ENCODE data around the gene LPO.

Gene LPO

DNA sequence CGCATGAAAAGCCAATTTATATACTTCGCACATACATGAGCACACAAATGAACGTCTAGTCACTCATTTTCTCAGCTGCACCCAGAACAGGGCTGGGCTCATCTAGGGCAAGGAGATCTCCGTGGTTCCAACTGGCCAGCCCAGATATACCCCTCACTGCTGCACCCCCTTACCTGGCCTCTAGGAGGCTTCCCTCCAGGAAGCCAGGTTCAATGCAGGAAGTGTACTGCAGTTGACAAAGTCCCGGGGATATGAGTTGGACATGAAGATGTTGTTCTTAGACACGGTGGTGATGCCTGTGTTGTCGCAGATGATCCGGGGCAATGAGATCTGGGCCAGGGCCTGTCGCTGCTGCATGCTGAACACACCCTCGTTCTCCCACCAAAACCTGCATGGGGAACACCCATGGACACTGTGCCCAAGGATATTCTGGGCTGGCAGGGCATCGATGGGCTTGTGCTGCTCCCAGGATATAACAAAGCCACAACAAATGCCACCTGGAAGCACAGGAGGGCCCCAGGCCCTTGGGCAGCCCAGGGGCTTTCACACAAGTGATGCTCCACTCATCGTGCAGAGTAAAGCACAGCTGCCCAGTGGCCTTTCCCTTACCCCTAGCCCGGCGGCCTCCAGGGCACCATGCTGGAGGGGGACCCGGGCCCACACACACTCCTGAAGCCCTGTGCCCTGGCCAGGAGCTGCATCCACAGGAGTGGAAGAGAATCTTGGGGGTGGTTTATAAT is 32.3 kb downstream of the LPO start:
- CTCF ChIA-PET: interaction anchor here (0.6 kb wide), 1 partner anchor 175 kb away, joined by 3 read pairs; no protein-coding TSS in a partner anchor
- Mint-ChIP-seq H3K4me3 (no peak overlapping the region), H3K9me3 (no peaks in the 10 kb centered on the region), H3K4me1 (no peaks in the 10 kb centered on the region), H3K36me3 (no peaks in the 10 kb centered on the region), H3K27ac (no peak overlapping the region), H3K27me3 (peaks cover 35% of the 10 kb centered on the region)
- no peak for DNase-seq

DNA sequence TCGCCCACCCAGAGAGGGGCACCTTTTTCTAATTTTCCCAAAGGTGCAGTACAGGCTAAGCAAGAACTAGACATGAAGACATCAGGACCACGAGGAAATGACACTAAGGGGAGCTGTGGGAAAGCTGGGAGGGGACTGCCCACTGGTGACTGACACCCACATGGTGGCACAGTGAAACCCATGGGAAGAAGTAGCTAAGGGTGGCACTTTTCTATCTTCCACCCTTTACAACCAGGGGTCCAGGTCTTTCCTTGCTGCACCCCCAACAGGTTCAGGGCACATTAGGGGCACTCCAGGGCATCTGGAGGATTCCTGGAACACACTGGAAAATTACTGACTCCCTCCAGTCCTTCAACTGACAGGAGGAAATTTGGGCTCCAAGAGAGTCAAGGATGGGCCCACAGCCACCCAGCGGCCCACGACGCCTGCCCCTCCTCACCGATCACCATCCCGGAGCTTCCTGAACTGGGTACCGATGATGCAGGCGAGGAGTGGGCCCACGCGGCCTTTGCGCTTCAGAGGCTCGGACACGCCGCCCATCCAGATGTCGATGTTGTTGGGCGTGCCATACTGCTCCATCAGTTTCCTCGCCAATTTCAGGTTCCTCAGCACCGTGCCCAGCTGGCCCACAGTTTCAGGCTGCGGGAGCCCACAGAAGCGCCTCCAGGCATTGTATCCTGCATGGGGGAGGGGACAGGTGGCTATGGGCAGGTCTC is 33.0 kb downstream of the LPO start:
- Mint-ChIP-seq H3K36me3 (no peaks in the 10 kb centered on the region), H3K27me3 (peaks cover 32% of the 10 kb centered on the region), H3K27ac (no peak overlapping the region), H3K9me3 (no peaks in the 10 kb centered on the region), H3K4me3 (no peak overlapping the region), H3K4me1 (no peaks in the 10 kb centered on the region)
- CTCF ChIA-PET: no interaction called here
- DNase-seq: no peak

DNA sequence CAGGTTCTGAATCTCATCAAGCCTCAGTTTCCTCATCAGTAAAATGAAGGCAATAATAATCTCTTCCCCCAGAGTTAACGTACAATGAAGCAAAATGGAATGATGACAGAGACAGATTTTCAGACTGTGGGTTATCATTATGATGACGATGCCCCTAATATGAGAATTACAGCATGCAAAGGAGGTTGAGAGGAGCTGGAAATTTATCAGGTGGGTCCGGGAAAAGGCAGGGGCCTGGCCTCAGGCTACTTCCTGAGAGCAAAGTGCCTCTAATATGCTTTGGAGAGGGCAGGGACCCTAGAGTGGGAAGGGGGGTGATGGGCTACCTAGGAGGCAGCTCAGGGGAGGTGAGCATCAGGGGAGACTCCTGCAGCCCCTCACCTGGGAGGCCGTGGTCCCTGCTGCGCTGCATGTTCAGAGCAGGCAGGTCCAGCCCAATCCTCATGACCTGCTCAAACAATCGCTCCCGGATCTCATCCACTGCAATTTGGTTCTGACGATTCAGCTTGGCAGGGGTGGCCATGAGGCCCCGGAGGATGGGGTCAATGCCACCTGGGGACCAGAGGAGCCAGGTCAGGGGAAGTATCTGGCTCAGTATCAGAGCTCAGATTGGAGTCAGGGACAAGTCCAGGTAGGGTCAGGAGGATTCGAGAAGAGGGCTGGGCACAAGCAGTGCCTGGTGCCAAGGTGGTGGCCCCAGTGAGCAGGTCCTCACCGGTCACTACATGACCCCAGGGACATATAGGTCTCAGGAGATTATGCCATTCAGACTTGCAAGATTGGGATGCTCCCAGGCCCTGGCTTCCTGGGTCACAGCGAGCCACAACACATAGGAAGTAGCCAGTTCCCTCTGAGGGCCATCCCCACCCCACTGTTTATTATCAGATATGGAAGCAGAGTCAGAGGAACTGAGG is 34.2 kb downstream of the LPO start:
- no peaks in the 10 kb centered on the region for H3K9me3 Mint-ChIP-seq
- no peaks in the 10 kb centered on the region for H3K4me1 Mint-ChIP-seq
- peaks cover 30% of the 10 kb centered on the region for H3K27me3 Mint-ChIP-seq
- CTCF ChIA-PET: no interaction called here
- no peaks in the 10 kb centered on the region for H3K36me3 Mint-ChIP-seq
- DNase-seq: no peak
- no peak overlapping the region for H3K27ac Mint-ChIP-seq
- H3K4me3 Mint-ChIP-seq: no peak overlapping the region

DNA sequence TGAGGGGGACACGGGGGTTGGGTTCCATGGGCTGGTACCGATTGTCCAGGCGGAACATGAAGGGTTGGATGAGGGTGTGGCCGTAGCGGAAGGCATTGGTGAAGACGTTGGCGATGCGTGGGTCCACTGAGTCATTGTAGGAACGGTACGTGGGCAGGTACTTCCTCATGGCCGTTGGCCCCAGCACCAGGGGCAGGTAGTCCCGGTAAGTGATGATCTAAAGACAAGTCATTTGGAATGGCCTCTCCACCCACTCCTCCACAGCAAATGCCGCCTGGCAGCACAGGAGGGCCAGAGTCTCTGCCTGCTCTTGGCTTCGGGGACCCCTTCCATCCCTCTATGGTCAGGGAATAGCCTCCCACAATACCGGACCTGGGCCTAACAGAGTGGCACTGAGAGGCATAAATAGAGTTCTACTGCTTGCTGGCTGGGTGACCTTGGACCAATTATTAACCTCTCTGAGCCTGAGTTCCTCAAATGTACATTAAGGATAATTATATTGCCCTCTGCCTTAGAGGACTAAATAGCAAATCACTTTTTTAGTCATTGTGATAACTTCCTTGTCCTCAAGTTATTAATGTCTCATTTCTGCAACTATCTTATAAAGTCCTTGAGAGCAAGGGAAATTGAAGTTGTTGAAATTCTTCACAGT is 35.2 kb downstream of the LPO start:
- peaks cover 35% of the 10 kb centered on the region for H3K27me3 Mint-ChIP-seq
- no peak overlapping the region for H3K4me3 Mint-ChIP-seq
- no peaks in the 10 kb centered on the region for H3K9me3 Mint-ChIP-seq
- no peak for DNase-seq
- no peak overlapping the region for H3K27ac Mint-ChIP-seq
- H3K4me1 Mint-ChIP-seq: no peaks in the 10 kb centered on the region
- no peaks in the 10 kb centered on the region for H3K36me3 Mint-ChIP-seq
- CTCF ChIA-PET: no interaction called here

DNA sequence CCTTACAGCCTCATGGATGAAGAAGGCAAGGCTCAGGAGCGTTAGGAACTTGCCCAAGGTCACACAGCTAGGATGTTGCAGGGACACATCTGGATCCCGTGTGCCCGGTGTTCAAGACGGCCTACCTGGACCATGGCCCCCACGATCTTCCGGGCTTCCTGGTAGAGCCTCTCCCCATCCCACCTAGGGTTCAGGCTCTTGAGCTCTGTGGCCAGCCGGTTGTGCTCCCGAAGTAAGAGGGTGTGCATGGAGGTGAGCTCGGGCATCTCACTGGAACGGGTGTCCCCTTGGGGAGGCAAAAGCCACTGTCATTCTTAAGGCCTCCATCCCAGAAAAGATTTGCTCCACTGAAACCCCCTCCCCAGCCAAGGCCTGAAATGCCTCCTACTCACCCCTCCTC is 37.0 kb downstream of the LPO start:
- Mint-ChIP-seq H3K27ac (no peak overlapping the region), H3K9me3 (no peaks in the 10 kb centered on the region), H3K4me3 (no peak overlapping the region), H3K27me3 (peaks cover 48% of the 10 kb centered on the region), H3K4me1 (peaks cover 6% of the 10 kb centered on the region), H3K36me3 (no peaks in the 10 kb centered on the region)
- DNase-seq: no peak
- CTCF ChIA-PET: interaction anchor here (0.6 to 1.8 kb wide), 3 partner anchors 142 to 173 kb away, joined by 3 to 7 read pairs (median 6); partner anchors contain the start of gene RNF43

DNA sequence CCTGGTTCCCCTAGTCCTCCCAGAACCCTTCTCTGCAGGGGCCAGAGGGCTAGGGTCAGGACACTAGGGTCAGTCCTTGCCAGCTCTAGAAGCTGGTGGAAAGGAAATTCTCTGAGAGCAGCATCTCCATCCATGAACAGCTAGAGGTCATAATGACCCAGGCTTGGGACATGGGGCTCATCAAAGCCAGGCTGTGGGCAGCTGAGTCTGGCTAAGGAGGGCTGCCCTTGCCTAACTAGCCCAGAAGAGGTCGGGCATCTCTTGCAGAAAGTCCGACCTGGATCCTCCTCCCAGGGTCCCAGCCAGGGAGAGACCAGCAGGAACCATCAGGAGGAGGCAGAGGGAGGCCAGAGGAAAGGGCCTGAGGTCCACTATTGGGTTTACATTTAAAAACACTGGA is 38.0 kb downstream of the LPO start:
- peaks cover 6% of the 10 kb centered on the region for H3K4me1 Mint-ChIP-seq
- no peaks in the 10 kb centered on the region for H3K9me3 Mint-ChIP-seq
- DNase-seq: no peak
- no peak overlapping the region for H3K4me3 Mint-ChIP-seq
- H3K27me3 Mint-ChIP-seq: peaks cover 58% of the 10 kb centered on the region
- H3K36me3 Mint-ChIP-seq: no peaks in the 10 kb centered on the region
- no peak overlapping the region for H3K27ac Mint-ChIP-seq
- CTCF ChIA-PET: interaction anchor here (1.1 to 1.6 kb wide), 3 partner anchors 16 to 172 kb away, joined by 3 to 6 read pairs (median 4); no protein-coding TSS in a partner anchor

DNA sequence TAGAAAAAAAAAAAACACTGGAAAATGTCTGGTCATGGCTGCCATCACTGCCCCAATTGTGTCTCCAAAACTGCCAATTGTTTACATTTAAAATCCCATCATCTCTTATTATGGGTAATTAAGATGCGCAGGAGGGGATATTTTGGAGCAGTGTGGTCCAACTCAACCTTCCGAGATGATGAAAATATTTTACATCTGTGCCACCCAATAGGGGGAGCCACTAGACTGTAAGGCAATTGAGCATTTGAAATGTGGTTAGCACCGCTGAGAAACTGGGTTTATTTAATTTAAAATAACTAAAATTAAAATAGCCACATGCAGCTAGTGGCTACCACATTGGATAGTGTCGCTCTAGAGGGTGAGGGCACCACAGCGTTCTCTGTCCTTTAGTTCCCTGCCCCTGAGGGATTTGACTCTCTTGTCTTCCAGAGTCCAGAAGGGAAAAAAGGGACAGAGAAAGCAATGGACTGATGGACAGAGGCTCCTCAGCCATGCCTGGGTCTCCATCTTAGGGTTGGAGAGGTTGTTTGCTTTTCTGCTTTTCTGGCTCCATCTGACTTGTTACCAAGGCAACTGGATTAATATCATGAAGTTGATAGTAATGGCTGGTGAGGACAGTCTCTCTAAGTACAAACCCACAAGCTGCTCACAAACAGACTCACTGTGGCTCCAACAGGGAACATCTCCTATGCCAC is 38.9 kb downstream of the LPO start:
- CTCF ChIA-PET: interaction anchor here (0.9 to 1.5 kb wide), 4 partner anchors 15 to 162 kb away, joined by 3 to 4 read pairs (median 3); no protein-coding TSS in a partner anchor
- H3K36me3 Mint-ChIP-seq: no peaks in the 10 kb centered on the region
- H3K4me1 Mint-ChIP-seq: peaks cover 6% of the 10 kb centered on the region
- no peak overlapping the region for H3K27ac Mint-ChIP-seq
- peaks cover 61% of the 10 kb centered on the region for H3K27me3 Mint-ChIP-seq
- H3K4me3 Mint-ChIP-seq: no peak overlapping the region
- no peaks in the 10 kb centered on the region for H3K9me3 Mint-ChIP-seq
- DNase-seq: no peak

DNA sequence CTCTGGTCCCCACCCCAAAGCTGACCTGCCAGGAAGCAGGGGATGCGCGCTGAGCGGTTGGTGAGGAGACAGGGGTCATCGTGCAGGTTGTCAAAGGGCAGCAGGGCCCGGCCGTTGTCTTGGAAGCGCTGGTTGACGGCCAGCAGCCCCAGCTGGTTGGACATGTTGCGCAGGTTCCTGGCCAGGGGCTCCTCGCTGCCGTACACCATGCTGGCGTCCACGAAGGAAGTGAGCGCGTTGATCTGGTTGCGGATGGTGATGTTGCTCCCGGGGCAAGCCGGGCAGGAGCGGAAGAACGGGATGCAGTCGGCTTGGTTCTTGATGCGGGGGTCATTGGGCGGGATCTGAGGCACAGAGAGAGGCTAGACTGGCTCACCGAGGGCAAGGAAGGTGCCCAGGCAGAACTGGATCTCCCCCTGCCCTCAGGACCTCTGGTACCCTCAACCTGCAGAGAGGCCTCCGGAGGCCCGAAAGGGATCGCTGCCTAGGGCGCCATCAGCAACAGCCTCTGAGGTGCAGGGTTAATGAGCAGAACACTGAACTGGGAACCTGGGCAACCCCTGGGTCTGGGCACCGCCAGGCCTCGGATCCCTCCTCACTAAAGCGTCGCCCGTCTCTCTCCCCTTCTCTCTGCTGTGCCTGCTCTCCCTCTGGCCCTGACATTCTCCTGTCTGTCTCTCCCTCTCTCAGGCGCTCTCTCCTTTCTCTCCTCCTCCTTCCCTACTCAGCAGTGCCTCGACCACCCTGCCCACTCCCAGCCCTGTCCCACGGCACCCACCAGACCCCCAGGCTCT is 39.6 kb downstream of the LPO start:
- peaks cover 64% of the 10 kb centered on the region for H3K27me3 Mint-ChIP-seq
- H3K4me1 Mint-ChIP-seq: peaks cover 6% of the 10 kb centered on the region
- no peak overlapping the region for H3K27ac Mint-ChIP-seq
- no peaks in the 10 kb centered on the region for H3K36me3 Mint-ChIP-seq
- CTCF ChIA-PET: interaction anchor here (0.9 to 1.5 kb wide), 3 partner anchors 14 to 161 kb away, joined by 3 to 4 read pairs (median 3); no protein-coding TSS in a partner anchor
- H3K4me3 Mint-ChIP-seq: no peak overlapping the region
- DNase-seq: no peak
- no peaks in the 10 kb centered on the region for H3K9me3 Mint-ChIP-seq

DNA sequence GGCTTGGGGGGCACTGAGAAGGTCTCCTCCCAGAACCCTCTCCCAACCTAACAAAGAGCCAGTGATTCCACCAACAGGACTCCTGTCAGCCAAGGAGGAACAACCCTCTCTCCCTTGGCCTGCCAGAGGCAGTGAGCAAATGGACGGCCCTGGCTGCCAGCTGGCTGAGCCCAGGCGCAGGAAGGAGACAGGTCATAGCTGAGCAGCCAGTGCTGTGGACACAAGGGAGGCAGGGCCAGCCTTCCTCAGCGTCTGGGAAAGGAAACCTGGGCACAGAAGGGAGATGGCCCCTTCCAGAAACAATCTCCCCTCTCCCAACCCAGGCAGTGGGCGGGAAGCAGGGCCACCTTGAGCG is 40.3 kb downstream of the LPO start:
- Mint-ChIP-seq H3K4me1 (peaks cover 6% of the 10 kb centered on the region), H3K27ac (no peak overlapping the region), H3K4me3 (no peak overlapping the region), H3K27me3 (peaks cover 68% of the 10 kb centered on the region), H3K36me3 (no peaks in the 10 kb centered on the region), H3K9me3 (no peaks in the 10 kb centered on the region)
- DNase-seq: no peak
- CTCF ChIA-PET: no interaction called here

DNA sequence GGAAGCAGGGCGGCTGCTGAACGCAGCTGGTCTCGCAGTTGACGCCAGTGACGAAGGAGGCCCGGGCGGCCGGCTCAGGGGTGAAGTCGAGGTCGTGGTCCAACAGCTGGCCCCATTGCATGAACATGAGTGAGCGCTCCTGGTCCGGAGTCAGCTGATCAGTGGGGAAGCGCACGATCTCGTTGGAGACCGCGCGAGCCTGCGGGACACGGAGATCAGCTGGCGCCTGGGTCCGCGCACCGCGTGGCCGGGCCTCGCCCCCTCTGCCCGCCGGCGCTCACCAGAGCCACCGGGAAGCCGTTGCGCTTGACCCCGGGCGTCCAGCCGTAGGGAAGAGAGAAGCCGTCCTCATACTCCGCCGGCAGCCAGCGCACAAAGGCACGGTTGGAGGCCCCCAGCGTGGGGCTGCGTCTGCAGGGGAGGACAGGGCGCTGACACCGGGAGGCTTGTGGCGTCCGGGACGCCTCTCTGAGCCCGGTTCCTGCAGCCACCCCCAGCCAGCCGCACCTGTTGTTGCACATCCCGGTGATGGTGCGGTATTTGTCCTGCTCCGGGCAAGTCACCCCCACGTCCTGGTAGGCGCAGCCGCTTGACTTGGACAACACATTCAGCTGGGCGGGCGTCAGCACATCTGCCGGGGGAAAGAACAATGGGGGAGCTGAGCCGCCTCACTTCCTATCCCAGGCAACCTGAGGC is 40.8 kb downstream of the LPO start:
- Mint-ChIP-seq H3K9me3 (no peaks in the 10 kb centered on the region), H3K27ac (no peak overlapping the region), H3K36me3 (no peaks in the 10 kb centered on the region), H3K4me1 (peaks cover 6% of the 10 kb centered on the region), H3K27me3 (peaks cover 73% of the 10 kb centered on the region), H3K4me3 (no peak overlapping the region)
- CTCF ChIA-PET: no interaction called here
- DNase-seq: no peak

DNA sequence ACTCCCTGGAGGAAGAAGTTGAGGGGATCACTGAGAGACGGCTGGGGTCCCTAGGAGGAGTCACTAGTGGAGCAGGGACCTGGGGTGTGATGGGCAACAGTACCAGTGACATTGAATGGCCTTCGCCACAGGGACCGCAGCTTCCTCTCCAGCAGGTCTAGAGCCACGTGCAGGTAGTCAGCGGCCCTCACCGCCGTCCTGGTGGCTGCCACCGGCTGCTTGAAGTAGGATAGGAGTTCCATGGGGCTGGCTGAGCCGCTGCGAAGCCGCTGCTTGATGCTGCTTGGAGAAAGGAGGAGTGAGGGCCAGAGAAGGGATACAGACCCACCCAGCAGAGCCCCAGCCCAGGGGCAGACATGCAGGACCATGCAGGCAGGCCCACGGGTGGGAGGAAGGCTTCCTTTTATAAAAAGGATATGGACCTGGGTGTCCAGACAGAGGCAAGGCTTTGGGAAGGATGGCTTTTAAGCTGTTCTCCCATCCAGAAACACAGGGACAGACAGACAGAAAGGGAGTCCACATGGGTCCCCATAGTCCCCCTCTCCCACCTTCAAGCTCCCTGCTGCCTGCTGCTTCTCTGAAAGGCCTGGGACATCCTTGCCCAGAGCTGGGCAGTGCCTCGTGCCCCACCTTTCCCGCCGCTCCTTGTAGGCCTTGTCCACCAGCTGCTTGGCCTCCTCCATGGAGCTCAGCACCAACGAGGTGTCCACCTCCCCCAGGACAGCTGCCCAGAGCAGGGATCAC is 41.5 kb downstream of the LPO start:
- Mint-ChIP-seq H3K4me1 (peaks cover 6% of the 10 kb centered on the region), H3K27me3 (peaks cover 80% of the 10 kb centered on the region), H3K4me3 (no peak overlapping the region), H3K9me3 (no peaks in the 10 kb centered on the region), H3K27ac (no peak overlapping the region), H3K36me3 (no peaks in the 10 kb centered on the region)
- peak; percentile 32 for DNase-seq
- CTCF ChIA-PET: interaction anchor here (0.8 to 0.9 kb wide), 2 partner anchors 138 to 208 kb away, joined by 3 to 4 read pairs; partner anchors contain the start of genes HSF5 and RNF43
